ENCODE measurements around the gene IMMT.
A peak's percentile ranks its signal among the peaks of the same experiment; 100 is the strongest.

Gene IMMT

GRCh38 chr2:86139981-86140380 is 55.3 kb downstream of the IMMT start:
- DNase-seq: no peak

GRCh38 chr2:86138736-86139625 is 56.3 kb downstream of the IMMT start:
- no peak for DNase-seq

- no peak for DNase-seq
Observed at GRCh38 chr2:86136141-86136540, 59.1 kb downstream of the IMMT start.

DNA sequence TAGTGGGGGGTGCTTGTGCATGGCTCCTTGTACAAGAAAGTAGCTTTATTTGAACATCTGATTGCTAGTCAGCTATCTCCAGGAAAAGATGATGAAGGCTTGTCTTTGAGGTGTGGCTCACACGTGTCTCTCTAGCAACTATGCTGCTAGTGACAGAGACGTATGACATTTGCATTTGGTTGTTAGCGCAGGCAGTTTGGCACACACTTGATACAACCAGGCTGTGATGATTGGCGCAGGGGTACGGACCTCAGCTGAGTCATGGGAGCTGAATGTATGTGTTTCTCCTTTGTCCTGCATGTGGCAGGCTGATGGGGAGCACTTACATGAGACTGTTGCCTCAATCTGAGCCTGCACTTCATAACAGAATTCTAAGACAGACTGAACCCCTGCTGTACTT is 59.6 kb downstream of the IMMT start:
- no peak for DNase-seq

DNA sequence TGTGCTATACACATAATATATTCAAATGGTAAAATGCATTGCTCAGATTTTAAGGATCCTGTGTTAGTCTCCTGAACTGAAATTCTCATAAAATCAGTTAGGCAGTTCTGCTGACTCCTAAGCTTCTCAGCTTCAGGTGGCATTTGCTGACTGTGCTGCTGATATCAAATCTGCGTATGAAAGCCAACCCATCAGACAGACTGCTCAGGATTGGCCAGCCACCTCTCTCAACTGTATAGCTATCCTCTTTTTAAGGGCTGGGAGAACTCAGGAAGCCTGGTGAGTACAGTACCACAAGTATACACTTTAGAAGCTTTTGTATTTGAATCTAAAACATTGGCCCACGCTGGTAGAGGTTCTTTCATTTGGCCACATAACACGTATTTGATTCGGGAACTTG is 60.6 kb downstream of the IMMT start:
- no peak for DNase-seq

DNA sequence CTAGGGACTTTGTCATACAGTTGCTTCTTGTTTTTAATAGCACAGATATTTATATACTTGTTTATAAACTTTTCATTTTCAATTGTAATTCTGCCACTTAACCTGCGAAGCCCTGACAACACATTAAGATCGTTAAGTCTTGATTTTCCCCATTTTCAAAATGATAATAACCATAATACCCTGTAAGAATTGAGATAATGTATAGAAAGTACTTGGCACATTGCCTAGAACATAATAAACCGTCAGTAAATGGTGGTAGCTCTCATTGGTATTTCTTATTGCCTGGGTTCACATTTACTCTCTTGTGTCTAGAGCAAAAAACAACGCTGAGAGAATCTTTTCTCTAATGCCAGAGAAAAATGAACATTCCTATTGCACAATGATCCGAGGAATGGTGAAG is 70.6 kb downstream of the IMMT start:
- no peak for DNase-seq

GRCh38 chr2:86123328-86123925 is 71.8 kb downstream of the IMMT start:
- no peak for DNase-seq

GRCh38 chr2:86118130-86118529 is 77.1 kb downstream of the IMMT start:
- no peak for DNase-seq

DNA sequence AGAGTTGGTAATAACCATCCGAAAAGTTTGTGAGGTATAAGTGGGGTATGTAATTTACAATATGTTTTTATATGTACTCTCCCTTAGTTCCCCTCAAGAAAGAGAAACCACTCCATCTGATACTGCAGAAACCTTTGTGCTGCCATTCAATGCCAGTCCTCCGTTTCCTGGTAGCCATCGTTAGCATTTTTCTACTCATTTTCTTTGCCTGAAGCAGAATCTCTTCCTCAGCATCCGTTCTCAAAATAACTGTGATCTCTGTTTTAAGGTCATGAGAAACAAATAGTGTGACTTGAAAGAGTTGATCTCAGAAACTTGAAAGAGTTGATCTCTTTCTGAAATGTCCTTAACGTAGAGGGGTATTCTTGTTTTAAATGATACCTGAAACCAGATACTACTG is 88.2 kb downstream of the IMMT start:
- DNase-seq: no peak

- DNase-seq: peak; percentile 77
Observed at GRCh38 chr2:86105969-86106945, 89.0 kb downstream of the IMMT start, which contains the start of gene PTCD3. Gene PTCD3, plus strand, starts transcription at chr2:86106235. Its CDS starts 13 bp downstream, at chr2:86106248.

GRCh38 chr2:86105252-86105968 is 89.9 kb downstream of the IMMT start, which contains the start of gene POLR1A:
Gene POLR1A, minus strand, starts transcription at chr2:86105886. Its CDS starts 110 bp downstream, at chr2:86105776.
- peak; percentile 72 for DNase-seq

DNA sequence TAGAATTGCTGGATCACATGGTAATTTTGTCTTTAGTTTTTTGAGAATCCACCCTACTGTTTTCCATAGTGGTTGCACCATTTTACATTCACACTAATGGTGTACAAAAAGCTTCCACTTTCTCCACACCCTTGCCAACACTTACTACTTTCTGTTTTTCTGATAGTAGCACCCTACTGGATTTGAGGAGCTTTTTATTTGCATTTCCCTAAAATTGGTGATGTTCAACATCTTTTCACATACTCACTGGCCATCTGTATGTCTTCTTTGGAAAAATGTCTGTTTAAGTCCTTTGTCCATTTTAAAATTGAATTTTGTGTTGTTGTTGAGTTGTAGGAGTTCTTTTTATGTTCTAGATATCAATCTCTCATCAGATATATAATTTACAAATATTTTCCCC is 93.1 kb downstream of the IMMT start:
- DNase-seq: no peak

- no peak for DNase-seq
Observed at GRCh38 chr2:86097913-86098312, 97.3 kb downstream of the IMMT start.

DNA sequence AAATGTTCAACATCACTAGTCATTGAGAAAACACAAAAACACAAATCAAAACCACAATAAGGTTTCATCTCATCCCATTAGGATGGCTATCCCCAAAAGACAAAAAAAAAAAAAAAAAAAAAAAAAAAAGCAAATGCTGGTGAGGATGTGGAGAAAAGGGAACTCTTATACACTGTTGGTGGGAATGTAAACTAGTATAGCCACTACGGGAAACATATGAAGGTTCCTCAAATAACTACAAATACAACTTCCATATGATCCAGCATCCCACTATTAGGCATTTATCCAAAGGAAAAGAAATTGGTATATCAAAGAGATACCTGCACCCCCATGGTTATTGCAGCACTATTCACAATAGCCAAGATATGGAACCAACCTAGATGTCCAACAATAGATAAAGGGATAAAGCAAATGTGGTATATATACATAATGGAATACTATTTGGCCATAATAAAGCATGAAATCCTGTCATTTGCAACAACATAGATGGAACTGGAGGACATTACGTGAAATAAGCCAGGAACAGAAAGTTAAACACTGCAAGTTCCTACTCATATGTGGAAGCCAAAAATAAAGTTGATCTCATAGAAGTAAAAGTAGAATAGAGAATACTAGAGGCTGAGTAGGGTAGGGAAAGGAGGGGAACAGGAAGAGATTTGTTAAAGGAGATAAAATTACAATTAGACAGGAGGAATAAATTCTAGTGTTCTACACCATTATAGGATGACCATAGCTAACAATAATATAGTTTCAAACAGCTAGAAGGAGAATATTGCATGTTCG is 98.0 kb downstream of the IMMT start:
- DNase-seq: no peak

GRCh38 chr2:86094229-86094628 is 101.0 kb downstream of the IMMT start:
- DNase-seq: no peak
